ENCODE data around the gene FOXL3.

Gene FOXL3

GRCh38 chr7:257647-257992 is 32.4 kb upstream of the FOXL3 start:
- peaks cover 23% of the 10 kb centered on the region for H3K9me3 ChIP-seq (ENCODE audit: insufficient read depth, low read length)
- no peaks in the 10 kb centered on the region for H3K27me3 ChIP-seq (ENCODE audit: low read length)
- TF ChIP-seq EZH2phosphoT487 (conservative IDR thresholded peaks at IDR 0.05; ENCODE audit: low read length) (no peak), CTCF (IDR thresholded peaks at IDR 0.05; ENCODE audit: insufficient read depth, low read length, poor library complexity, severe bottlenecking) (no peak)
- H3K4me2 ChIP-seq (ENCODE audit: low read depth, low read length, poor library complexity, severe bottlenecking) = no peak overlapping the region
- H2AFZ ChIP-seq (ENCODE audit: low read depth, low read length, severe bottlenecking) = no peak overlapping the region
- no peak overlapping the region for H3K9ac ChIP-seq (ENCODE audit: low read length)
- no peaks in the 10 kb centered on the region for H4K20me1 ChIP-seq (ENCODE audit: low read depth, low read length)
- H3K79me2 ChIP-seq (ENCODE audit: insufficient read depth, low read length) = no peaks in the 10 kb centered on the region
- no peak overlapping the region for H3K27ac ChIP-seq (ENCODE audit: low read depth, low read length)
- no peaks in the 10 kb centered on the region for H3K9me2 ChIP-seq (replicated peaks; ENCODE audit: insufficient read depth, low read length)
- no peak overlapping the region for H3K4me3 ChIP-seq (ENCODE audit: insufficient read depth, low read length, poor library complexity, severe bottlenecking)
- no peaks in the 10 kb centered on the region for H3K36me3 ChIP-seq (ENCODE audit: low read length)
- H3F3A ChIP-seq (ENCODE audit: insufficient read depth) = no peaks in the 10 kb centered on the region

GRCh38 chr7:258476-259190 is 31.3 kb upstream of the FOXL3 start:
- no peaks in the 10 kb centered on the region for H3K9me2 ChIP-seq (replicated peaks; ENCODE audit: insufficient read depth, low read length)
- no peak overlapping the region for H2AFZ ChIP-seq (ENCODE audit: low read depth, low read length, severe bottlenecking)
- no peak overlapping the region for H3K4me3 ChIP-seq (ENCODE audit: insufficient read depth, low read length, poor library complexity, severe bottlenecking)
- no peak overlapping the region for H3K4me2 ChIP-seq (ENCODE audit: low read depth, low read length, poor library complexity, severe bottlenecking)
- no peak overlapping the region for H3K27ac ChIP-seq (ENCODE audit: low read depth, low read length)
- H3K27me3 ChIP-seq (ENCODE audit: low read length) = no peaks in the 10 kb centered on the region
- no peak overlapping the region for H3K9ac ChIP-seq (ENCODE audit: low read length)
- H3K9me3 ChIP-seq (ENCODE audit: insufficient read depth, low read length) = peaks cover 25% of the 10 kb centered on the region
- no peaks in the 10 kb centered on the region for H3K36me3 ChIP-seq (ENCODE audit: low read length)
- no peaks in the 10 kb centered on the region for H4K20me1 ChIP-seq (ENCODE audit: low read depth, low read length)
- no peak for TF ChIP-seq EZH2phosphoT487 (conservative IDR thresholded peaks at IDR 0.05; ENCODE audit: low read length)
- no peak for TF ChIP-seq CTCF (IDR thresholded peaks at IDR 0.05; ENCODE audit: insufficient read depth, low read length, poor library complexity, severe bottlenecking)
- H3F3A ChIP-seq (ENCODE audit: insufficient read depth) = no peaks in the 10 kb centered on the region
- H3K79me2 ChIP-seq (ENCODE audit: insufficient read depth, low read length) = no peaks in the 10 kb centered on the region

GRCh38 chr7:259191-259505 is 30.8 kb upstream of the FOXL3 start:
- Histone ChIP-seq H3F3A (ENCODE audit: insufficient read depth) (peaks cover 1% of the 10 kb centered on the region; the same call in 1 of the 2 replicates), H3K4me3 (ENCODE audit: insufficient read depth, low read length, poor library complexity, severe bottlenecking) (no peak overlapping the region), H3K4me2 (ENCODE audit: low read depth, low read length, poor library complexity, severe bottlenecking) (no peak overlapping the region), H3K9me3 (ENCODE audit: insufficient read depth, low read length) (peaks cover 26% of the 10 kb centered on the region), H4K20me1 (ENCODE audit: low read depth, low read length) (no peaks in the 10 kb centered on the region), H3K9me2 (replicated peaks; ENCODE audit: insufficient read depth, low read length) (no peaks in the 10 kb centered on the region), H3K27me3 (ENCODE audit: low read length) (no peaks in the 10 kb centered on the region), H3K27ac (ENCODE audit: low read depth, low read length) (no peak overlapping the region), H3K9ac (ENCODE audit: low read length) (no peak overlapping the region), H3K36me3 (ENCODE audit: low read length) (no peaks in the 10 kb centered on the region), H3K79me2 (ENCODE audit: insufficient read depth, low read length) (no peaks in the 10 kb centered on the region), H2AFZ (ENCODE audit: low read depth, low read length, severe bottlenecking) (no peak overlapping the region)
- TF ChIP-seq EZH2phosphoT487 (conservative IDR thresholded peaks at IDR 0.05; ENCODE audit: low read length) = no peak

GRCh38 chr7:259751-260405 is 30.1 kb upstream of the FOXL3 start:
- Histone ChIP-seq H3K9me2 (replicated peaks; ENCODE audit: insufficient read depth, low read length) (no peaks in the 10 kb centered on the region), H3K27ac (ENCODE audit: low read depth, low read length) (no peak overlapping the region), H3K4me2 (ENCODE audit: low read depth, low read length, poor library complexity, severe bottlenecking) (no peak overlapping the region), H3K9me3 (ENCODE audit: insufficient read depth, low read length) (peaks cover 29% of the 10 kb centered on the region), H3K79me2 (ENCODE audit: insufficient read depth, low read length) (no peaks in the 10 kb centered on the region), H3K9ac (ENCODE audit: low read length) (no peak overlapping the region), H3K27me3 (ENCODE audit: low read length) (no peaks in the 10 kb centered on the region), H3K36me3 (ENCODE audit: low read length) (no peaks in the 10 kb centered on the region), H4K20me1 (ENCODE audit: low read depth, low read length) (no peaks in the 10 kb centered on the region), H3F3A (ENCODE audit: insufficient read depth) (peaks cover 3% of the 10 kb centered on the region; the same call in 1 of the 2 replicates), H2AFZ (ENCODE audit: low read depth, low read length, severe bottlenecking) (no peak overlapping the region), H3K4me3 (ENCODE audit: insufficient read depth, low read length, poor library complexity, severe bottlenecking) (no peak overlapping the region)
- TF ChIP-seq EZH2phosphoT487 (conservative IDR thresholded peaks at IDR 0.05; ENCODE audit: low read length) (no peak), CTCF (IDR thresholded peaks at IDR 0.05; ENCODE audit: insufficient read depth, low read length, poor library complexity, severe bottlenecking) (no peak)

All from SU-DHL-6 (cell line).